Measurements from ENCODE around the gene TEX22.

TEX22 gene

DNA sequence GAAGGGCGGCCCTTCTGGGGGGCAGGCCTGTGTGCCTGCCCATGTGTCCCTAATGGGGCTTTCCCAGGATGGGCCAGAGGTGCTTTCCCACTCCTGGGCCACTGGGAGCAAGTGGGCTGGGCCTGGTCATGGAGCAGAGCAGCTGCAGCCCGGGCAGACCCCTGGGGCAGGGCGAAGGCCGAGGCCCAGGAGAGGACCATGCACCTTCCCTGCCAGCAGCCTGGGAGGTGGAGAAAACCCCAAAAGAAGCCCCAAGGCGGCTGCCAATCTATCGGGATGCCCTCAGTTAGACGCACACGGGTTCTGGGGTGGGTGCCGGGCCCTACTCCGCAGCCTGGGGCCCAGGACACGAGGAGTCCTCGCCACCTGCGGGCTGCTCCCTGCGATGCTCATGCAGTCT lies 60.2 kb downstream of the TEX22 start:
- TF ChIP-seq CTCF (IDR thresholded peaks at IDR 0.05; ENCODE audit: low read depth, low read length): no peak
- no peak overlapping the region for H3K4me3 ChIP-seq (replicated peaks in 1 of 2; ENCODE audit: low read depth in 2 of 2, low read length in 2 of 2)
- DNase-seq (ENCODE audit: low read depth in 2 of 2): no peak

DNA sequence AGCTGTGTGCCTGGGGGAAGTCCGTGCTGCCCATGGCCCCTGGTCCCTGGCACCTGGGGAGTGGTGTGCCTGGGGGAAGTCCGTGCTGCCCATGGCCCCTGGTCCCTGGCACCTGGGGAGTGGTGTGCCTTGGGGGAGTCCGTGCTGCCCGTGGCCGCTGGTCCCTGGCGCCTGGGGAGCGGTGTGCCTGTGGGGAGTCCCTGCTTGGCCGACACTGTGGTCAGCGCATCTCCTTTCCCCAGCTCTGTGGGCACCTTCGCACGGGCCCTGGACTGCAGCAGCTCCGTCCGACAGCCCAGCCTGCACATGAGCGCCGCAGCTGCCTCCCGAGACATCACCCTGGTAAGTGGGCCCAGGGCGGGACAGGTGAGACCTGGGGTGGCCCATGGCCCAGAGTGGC lies 61.8 kb downstream of the TEX22 start:
- no peak for TF ChIP-seq CTCF (IDR thresholded peaks at IDR 0.05; ENCODE audit: low read depth, low read length)
- no peak overlapping the region for H3K4me3 ChIP-seq (replicated peaks in 1 of 2; ENCODE audit: low read depth in 2 of 2, low read length in 2 of 2)
- no peak for DNase-seq (ENCODE audit: low read depth in 2 of 2)

DNA sequence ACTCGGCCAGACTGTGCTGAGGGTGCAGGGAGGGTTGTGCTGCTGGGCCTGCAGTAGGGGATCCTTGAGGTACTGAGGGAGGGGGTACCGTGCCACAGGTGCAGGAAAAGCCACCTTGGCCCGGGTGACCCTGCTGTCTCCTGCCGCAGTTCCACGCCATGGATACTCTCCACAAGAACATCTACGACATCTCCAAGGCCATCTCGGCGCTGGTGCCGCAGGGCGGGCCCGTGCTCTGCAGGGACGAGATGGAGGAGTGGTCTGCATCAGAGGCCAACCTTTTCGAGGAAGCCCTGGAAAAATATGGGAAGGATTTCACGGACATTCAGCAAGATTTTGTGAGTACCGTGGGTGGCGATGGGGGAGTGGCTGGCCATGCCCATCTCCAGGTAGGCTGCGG lies 62.3 kb downstream of the TEX22 start:
- DNase-seq (ENCODE audit: low read depth in 2 of 2): no peak
- no peak overlapping the region for H3K4me3 ChIP-seq (replicated peaks in 1 of 2; ENCODE audit: low read depth in 2 of 2, low read length in 2 of 2)
- TF ChIP-seq CTCF (IDR thresholded peaks at IDR 0.05; ENCODE audit: low read depth, low read length): no peak

GRCh38 chr14:105461903-105462302 lies 63.6 kb downstream of the TEX22 start:
- H3K4me3 ChIP-seq (replicated peaks in 1 of 2; ENCODE audit: low read depth in 2 of 2, low read length in 2 of 2): no peak overlapping the region
- TF ChIP-seq CTCF (IDR thresholded peaks at IDR 0.05; ENCODE audit: low read depth, low read length): no peak
- DNase-seq (ENCODE audit: low read depth in 2 of 2): no peak

All from cardiac fibroblast (primary cell).